GM12878 (cell line): ENCODE results near the gene PKMYT1.

Experiments
- CEBPB ChIP-seq, 2 experiments: fragments of 150-350 bp in 1 of 2; IDR thresholded peaks; 2 replicates each; pipeline ENCODE4 v1.6.1; 2012 to 2014; ENCODE audit warnings: low read depth in 2 of 2, low read length in 2 of 2, borderline replicate concordance in 1 of 2, inconsistent platforms in 1 of 2
- KLF5 ChIP-seq: fragments of 450-650 bp; IDR thresholded peaks from 2 replicates; pipeline ENCODE4 v1.6.1; 2014; ENCODE audit warnings: mild to moderate bottlenecking; ENCODE audit not compliant: partially characterized antibody
- POLR2A ChIP-seq: IDR thresholded peaks from 2 replicates; pipeline ENCODE4 v1.6.1; 2011; ENCODE audit warnings: low read depth, mild to moderate bottlenecking, low read length
- RELA ChIP-seq: fragments of 450-650 bp; IDR thresholded peaks from 2 replicates; pipeline ENCODE4 v1.8.0; 2014; ENCODE audit warnings: borderline replicate concordance; ENCODE audit not compliant: partially characterized antibody

- no peak for TF ChIP-seq RELA
- TF ChIP-seq KLF5: no peak
- TF ChIP-seq POLR2A: no peak
- no peak for TF ChIP-seq CEBPB (IDR thresholded peaks at IDR 0.05; ENCODE audit: borderline replicate concordance in 1 of 2, low read depth in 2 of 2, low read length in 2 of 2)
These were observed 2.8 kb downstream of the PKMYT1 start for GRCh38 chr16:2977440-2977839.
